H9 (cell line): ENCODE results near the gene SLC44A1. TPM values are rescaled to one million over a fixed set of nuclear protein-coding genes. Genes with fewer than 3 reads are reported as not detected.

ENCODE experiments used
- DNase-seq: peaks from one replicate; pipeline ENCODE4 v3.0.0-alpha.2; 2017
- H2AFZ ChIP-seq: one replicate; pipeline ENCODE4 v1.6.1; 2013; ENCODE audit warnings: mild to moderate bottlenecking, low read length, control low read depth, moderate library complexity
- H2AK5ac ChIP-seq: 2 replicates; pipeline ENCODE4 v1.6.1; 2013; ENCODE audit warnings: low read length, control low read depth, mixed read lengths; ENCODE audit not compliant: insufficient read length
- H2BK120ac ChIP-seq: one replicate; pipeline ENCODE4 v1.6.1; 2013; ENCODE audit warnings: low read depth, mild to moderate bottlenecking, low read length, control low read depth, inconsistent platforms; ENCODE audit not compliant: poor library complexity, severe bottlenecking
- H2BK12ac ChIP-seq: 2 replicates; pipeline ENCODE4 v1.6.1; 2013; ENCODE audit warnings: low read length, control low read depth, mixed read lengths, low read depth; ENCODE audit not compliant: insufficient read length
- H2BK15ac ChIP-seq: 2 replicates; pipeline ENCODE4 v1.6.1; 2013; ENCODE audit warnings: low read depth, low read length, control low read depth
- H2BK20ac ChIP-seq: one replicate; pipeline ENCODE4 v1.6.1; 2013; ENCODE audit warnings: low read depth, mild to moderate bottlenecking, low read length, control low read depth, inconsistent platforms; ENCODE audit not compliant: poor library complexity, severe bottlenecking
- H2BK5ac ChIP-seq: 2 replicates; pipeline ENCODE4 v1.6.1; 2013; ENCODE audit warnings: low read length, control low read depth, mixed read lengths; ENCODE audit not compliant: insufficient read length
- H3K14ac ChIP-seq: 2 replicates; pipeline ENCODE4 v1.6.1; 2013; ENCODE audit warnings: low read length, control low read depth; ENCODE audit not compliant: insufficient read depth
- H3K18ac ChIP-seq: 2 replicates; pipeline ENCODE4 v1.6.1; 2013; ENCODE audit warnings: low read depth, mild to moderate bottlenecking, mixed read lengths, low read length, control low read depth; ENCODE audit not compliant: insufficient read length
- H3K23ac ChIP-seq: 2 replicates; pipeline ENCODE4 v1.6.1; 2013; ENCODE audit warnings: low read length, control low read depth, mixed read lengths, low read depth; ENCODE audit not compliant: insufficient read length
- H3K23me2 ChIP-seq: 2 replicates; pipeline ENCODE4 v1.6.1; 2013; ENCODE audit warnings: low read depth, mild to moderate bottlenecking, mixed read lengths, low read length, control low read depth; ENCODE audit not compliant: insufficient read length, poor library complexity, severe bottlenecking
- H3K27ac ChIP-seq: 2 replicates; pipeline ENCODE4 v1.5.1; 2013; ENCODE audit warnings: low read length, control low read depth, mixed read lengths, low read depth; ENCODE audit not compliant: insufficient read length
- H3K27me3 ChIP-seq: 2 replicates; pipeline ENCODE4 v1.6.1; 2013; ENCODE audit warnings: low read length, control low read depth, inconsistent platforms; ENCODE audit not compliant: insufficient read depth
- H3K4ac ChIP-seq: 2 replicates; pipeline ENCODE4 v1.6.1; 2013; ENCODE audit warnings: low read depth, mild to moderate bottlenecking, control low read depth, inconsistent platforms, low read length, moderate library complexity
- H3K4me1 ChIP-seq: 2 replicates; pipeline ENCODE4 v1.6.1; 2013; ENCODE audit warnings: low read length, control low read depth, inconsistent platforms; ENCODE audit not compliant: insufficient read depth
- H3K4me2 ChIP-seq: 2 replicates; pipeline ENCODE4 v1.6.1; 2013; ENCODE audit warnings: low read length, control low read depth, mixed read lengths; ENCODE audit not compliant: insufficient read length, insufficient read depth
- H3K56ac ChIP-seq: 2 replicates; pipeline ENCODE4 v1.6.1; 2013; ENCODE audit warnings: low read depth, mild to moderate bottlenecking, mixed read lengths, low read length, control low read depth; ENCODE audit not compliant: insufficient read length
- H3K79me1 ChIP-seq: 2 replicates; pipeline ENCODE4 v1.6.1; 2013; ENCODE audit warnings: low read depth, mild to moderate bottlenecking, moderate library complexity, low read length, control low read depth, inconsistent platforms; ENCODE audit not compliant: insufficient read depth, poor library complexity, severe bottlenecking
- H3K79me2 ChIP-seq: 2 replicates; pipeline ENCODE4 v1.6.1; 2013; ENCODE audit warnings: low read length, control low read depth, inconsistent platforms; ENCODE audit not compliant: insufficient read depth
- H3K9ac ChIP-seq: 2 replicates; pipeline ENCODE4 v1.6.1; 2013; ENCODE audit warnings: low read length, control low read depth, mixed read lengths; ENCODE audit not compliant: insufficient read length; ENCODE audit errors: extremely low read depth
- H3K9me3 ChIP-seq: one replicate; pipeline ENCODE4 v1.6.1; 2013; ENCODE audit warnings: low read depth, low read length, inconsistent platforms; ENCODE audit not compliant: control insufficient read depth
- H3T11ph ChIP-seq: one replicate; pipeline ENCODE4 v1.6.1; 2013; ENCODE audit warnings: mild to moderate bottlenecking, low read length, control low read depth, inconsistent platforms
- H4K20me1 ChIP-seq: one replicate; pipeline ENCODE4 v1.6.1; 2013; ENCODE audit not compliant: control insufficient read depth, insufficient read length, insufficient read depth
- H4K5ac ChIP-seq: 2 replicates; pipeline ENCODE4 v1.6.1; 2013; ENCODE audit warnings: low read depth, mild to moderate bottlenecking, mixed read lengths, low read length, control low read depth; ENCODE audit not compliant: insufficient read length
- H4K8ac ChIP-seq: replicated peaks from 2 replicates; pipeline ENCODE4 v1.6.1; 2013; ENCODE audit warnings: low read length, control low read depth, mixed read lengths, low read depth; ENCODE audit not compliant: insufficient read length
- H4K91ac ChIP-seq: 2 replicates; pipeline ENCODE4 v1.6.1; 2013; ENCODE audit warnings: low read depth, mild to moderate bottlenecking, moderate library complexity, mixed read lengths, low read length, control low read depth; ENCODE audit not compliant: insufficient read length
- H3K27ac Mint-ChIP-seq, 3 experiments: 2 replicates in 2 of 3; 3 replicates in 1 of 3; pipeline ENCODE4 v1.8.0; 2020 to 2021; ENCODE audit warnings: mixed read lengths in 3 of 3, mild to moderate bottlenecking in 1 of 3, moderate library complexity in 1 of 3
- H3K27me3 Mint-ChIP-seq: 2 replicates; pipeline ENCODE4 v1.8.0; 2021; ENCODE audit warnings: low read depth, mild to moderate bottlenecking, moderate library complexity, mixed read lengths
- H3K36me3 Mint-ChIP-seq, 3 experiments: 2 replicates in 2 of 3; 3 replicates in 1 of 3; pipeline ENCODE4 v1.8.0; 2020 to 2021; ENCODE audit warnings: low read depth in 3 of 3, mixed read lengths in 3 of 3; ENCODE audit not compliant: insufficient read depth in 1 of 3
- H3K4me1 Mint-ChIP-seq, 2 experiments: 2 replicates each; pipeline ENCODE4 v1.8.0; 2020; ENCODE audit warnings: mixed read lengths in 2 of 2
- H3K4me3 Mint-ChIP-seq, 2 experiments: 2 replicates in 1 of 2; 3 replicates in 1 of 2; pipeline ENCODE4 v1.8.0; 2020 to 2021; ENCODE audit warnings: mild to moderate bottlenecking in 2 of 2, mixed read lengths in 2 of 2, moderate library complexity in 1 of 2
- H3K9me3 Mint-ChIP-seq, 2 experiments: 2 replicates in 1 of 2; 3 replicates in 1 of 2; pipeline ENCODE4 v1.8.0; 2020; ENCODE audit warnings: mild to moderate bottlenecking in 2 of 2, mixed read lengths in 2 of 2, moderate library complexity in 1 of 2
- CTCF ChIP-seq: fragments of 200-600 bp; sonication (generic); conservative IDR thresholded peaks from 3 replicates; pipeline ENCODE4 v1.8.0; 2021; ENCODE audit warnings: antibody characterized with exemption, mild to moderate bottlenecking
- WGBS: extraction: QIAGEN DNeasy Blood & Tissue Kit; methylation state at CpG from one replicate; pipeline ENCODE4 v1.1.7; 2013; ENCODE audit warnings: missing lambda C conversion rate, low lambda C conversion rate, mixed read lengths; ENCODE audit not compliant: insufficient read length; ENCODE audit errors: extremely low coverage; 5-methylcytosine and 5-hydroxymethylcytosine counted together
- total RNA-seq: library from RNA; stranded (reverse); gene quantifications from 2 replicates; pipeline ENCODE4 v1.2.1, GENCODE V29; 2021

The SLC44A1 gene
- total RNA-seq, 1 experiment from 2014 or later: 60.7 TPM

- Histone ChIP-seq H3K14ac (no peak overlapping the region), H3K4me1 (no peaks in the 10 kb centered on the region; the same call in 1 of the 2 replicates), H2BK120ac (no peak overlapping the region), H3K4me2 (no peak overlapping the region), H4K5ac (no peak overlapping the region), H3K79me1 (peaks cover 5% of the 10 kb centered on the region), H3K56ac (no peak overlapping the region), H3K18ac (no peak overlapping the region), H3T11ph (no peak overlapping the region), H3K9ac (no peak overlapping the region), H3K9me3 (no peaks in the 10 kb centered on the region), H2BK5ac (no peak overlapping the region), H2BK15ac (no peak overlapping the region), H3K23me2 (no peaks in the 10 kb centered on the region), H2BK12ac (no peak overlapping the region), H3K27ac (no peak overlapping the region), H2AFZ (no peak overlapping the region), H4K20me1 (no peaks in the 10 kb centered on the region), H3K23ac (no peak overlapping the region), H3K79me2 (peaks cover 6% of the 10 kb centered on the region; the same call in 1 of the 2 replicates), H4K91ac (no peak overlapping the region), H2BK20ac (no peak overlapping the region), H3K27me3 (no peaks in the 10 kb centered on the region), H4K8ac (no peak overlapping the region), H2AK5ac (no peak overlapping the region), H3K4ac (no peak overlapping the region)
- Mint-ChIP-seq H3K9me3 (no peaks in the 10 kb centered on the region), H3K4me1 (peaks cover 31 to 35% of the 10 kb centered on the region in 2 experiments), H3K27me3 (no peaks in the 10 kb centered on the region), H3K36me3 (peaks cover 0 to 3% (median under 1%) of the 10 kb centered on the region in 3 experiments; a peak in 1 of 7 replicates), H3K4me3 (no peak overlapping the region), H3K27ac (no peak overlapping the region; a peak in 1 of 7 replicates)
- TF ChIP-seq CTCF: 0 out of 3 replicates have a peak, but pooled peaks have one; percentile 10
- no peak for DNase-seq
- no CpG with 5 or more reads among the region's 2 CpGs for WGBS
Measured at GRCh38 chr9:105269593-105269992, 25.1 kb downstream of the SLC44A1 start.
